K562 (cell line): ENCODE results near the gene PSMD8. TPM values are rescaled to one million over a fixed set of nuclear protein-coding genes. Genes with fewer than 3 reads are reported as not detected.
A peak's percentile ranks its signal among the peaks of the same experiment; 100 is the strongest.

Source experiments
- ATF7 ChIP-seq: fragments of 450-650 bp; IDR thresholded peaks from 2 replicates; pipeline ENCODE4 v1.7.1; 2014; ENCODE audit warnings: mild to moderate bottlenecking, moderate library complexity
- C11orf30 ChIP-seq: fragments of 450-650 bp; IDR thresholded peaks from 2 replicates; pipeline ENCODE4 v1.6.1; 2016; ENCODE audit warnings: low read depth, mild to moderate bottlenecking
- HIVEP1 ChIP-seq: fragments of 250-450 bp; sonication (Bioruptor Pico); IDR thresholded peaks from 2 replicates; pipeline ENCODE4 v1.4.0; 2020; ENCODE audit warnings: mild to moderate bottlenecking
- RBM25 ChIP-seq: fragments of 200-400 bp; formaldehyde crosslinking; IDR thresholded peaks from 2 replicates; pipeline ENCODE4 v1.6.1; 2018; ENCODE audit warnings: low read length, low read depth, moderate library complexity; ENCODE audit not compliant: severe bottlenecking
- TCFL5 ChIP-seq: fragments of 250-450 bp; sonication (Bioruptor Pico); conservative IDR thresholded peaks from 2 replicates; pipeline ENCODE4 v1.6.1; 2021; ENCODE audit warnings: mild to moderate bottlenecking, moderate library complexity, matching md5 sums
- ZNF12 ChIP-seq: sonication (generic); formaldehyde crosslinking; IDR thresholded peaks from 2 replicates; pipeline ENCODE4 v1.4.0; 2020; ENCODE audit warnings: mild to moderate bottlenecking, missing genetic modification reagents
- ZNF24 ChIP-seq: fragments of 450-650 bp; IDR thresholded peaks from 2 replicates; pipeline ENCODE4 v1.6.1; 2016
- ZNF717 ChIP-seq: fragments of 250-450 bp; sonication (Bioruptor Pico); IDR thresholded peaks from 2 replicates; pipeline ENCODE4 v1.5.0; 2021
- ZNF830 ChIP-seq: fragments of 250-450 bp; sonication (Bioruptor Pico); IDR thresholded peaks from 2 replicates; pipeline ENCODE4 v1.5.0; 2021; ENCODE audit warnings: mild to moderate bottlenecking
- polyA plus RNA-seq, 8 experiments: library from polyadenylated mRNA; depleted of rRNA in 4 of 8; stranded (reverse) in 5 of 8; unstranded in 3 of 8; fragments of >200 nt; fragmentation: Nextera tagmentation in 2 of 8; fragmentation: Illumina TruSeq in 1 of 8; extraction: Ambion mirVana in 2 of 8; extraction: Trizol in 1 of 8; gene quantifications; 2 replicates each; pipeline versions ENCODE4 v1.2.1 to v1.2.3, GENCODE V29; 2011 to 2014; ENCODE audit warnings: inconsistent platforms in 1 of 8, missing spikeins in 1 of 8
- total RNA-seq, 7 experiments: library from RNA; depleted of rRNA in 6 of 7; stranded (reverse); fragments of >200 nt in 6 of 7; fragmentation: Illumina TruSeq in 2 of 7; extraction: Trizol in 2 of 7; gene quantifications; 2 replicates each; pipeline versions ENCODE4 v1.2.1 to v1.2.3, GENCODE V29; 2011 to 2021; ENCODE audit warnings: low replicate concordance in 1 of 7
- TF ChIP-seq, protein P1 (sequence below): sonication (generic); formaldehyde crosslinking; IDR thresholded peaks from 2 replicates; pipeline ENCODE4 v1.8.1; 2022; ENCODE audit warnings: missing genetic modification reagents
- TF ChIP-seq, protein P2 (sequence below): fragments of 450-650 bp; IDR thresholded peaks from 2 replicates; pipeline ENCODE4 v1.6.1; 2018; ENCODE audit not compliant: partially characterized antibody
- TF ChIP-seq, protein P3 (sequence below): sonication (generic); formaldehyde crosslinking; IDR thresholded peaks from 2 replicates; pipeline ENCODE4 v1.9.0; 2022; ENCODE audit warnings: mild to moderate bottlenecking, missing genetic modification reagents
- TF ChIP-seq, protein P4 (sequence below): fragments of 200-800 bp; sonication (Bioruptor generic); IDR thresholded peaks from 2 replicates; pipeline ENCODE4 v1.6.1; 2016; ENCODE audit warnings: missing genetic modification characterization, missing compliant biosample characterization
- TF ChIP-seq, protein P5 (sequence below): fragments of 450-650 bp; IDR thresholded peaks from 2 replicates; pipeline ENCODE4 v1.6.1; 2016; ENCODE audit warnings: mild to moderate bottlenecking

Gene PSMD8
- total and polyA plus RNA-seq, 9 of the 15 experiments (the other 6 are each of a cell fraction or from before 2014, with no cell fraction given) = 130 to 583 (median 315) TPM

DNA sequence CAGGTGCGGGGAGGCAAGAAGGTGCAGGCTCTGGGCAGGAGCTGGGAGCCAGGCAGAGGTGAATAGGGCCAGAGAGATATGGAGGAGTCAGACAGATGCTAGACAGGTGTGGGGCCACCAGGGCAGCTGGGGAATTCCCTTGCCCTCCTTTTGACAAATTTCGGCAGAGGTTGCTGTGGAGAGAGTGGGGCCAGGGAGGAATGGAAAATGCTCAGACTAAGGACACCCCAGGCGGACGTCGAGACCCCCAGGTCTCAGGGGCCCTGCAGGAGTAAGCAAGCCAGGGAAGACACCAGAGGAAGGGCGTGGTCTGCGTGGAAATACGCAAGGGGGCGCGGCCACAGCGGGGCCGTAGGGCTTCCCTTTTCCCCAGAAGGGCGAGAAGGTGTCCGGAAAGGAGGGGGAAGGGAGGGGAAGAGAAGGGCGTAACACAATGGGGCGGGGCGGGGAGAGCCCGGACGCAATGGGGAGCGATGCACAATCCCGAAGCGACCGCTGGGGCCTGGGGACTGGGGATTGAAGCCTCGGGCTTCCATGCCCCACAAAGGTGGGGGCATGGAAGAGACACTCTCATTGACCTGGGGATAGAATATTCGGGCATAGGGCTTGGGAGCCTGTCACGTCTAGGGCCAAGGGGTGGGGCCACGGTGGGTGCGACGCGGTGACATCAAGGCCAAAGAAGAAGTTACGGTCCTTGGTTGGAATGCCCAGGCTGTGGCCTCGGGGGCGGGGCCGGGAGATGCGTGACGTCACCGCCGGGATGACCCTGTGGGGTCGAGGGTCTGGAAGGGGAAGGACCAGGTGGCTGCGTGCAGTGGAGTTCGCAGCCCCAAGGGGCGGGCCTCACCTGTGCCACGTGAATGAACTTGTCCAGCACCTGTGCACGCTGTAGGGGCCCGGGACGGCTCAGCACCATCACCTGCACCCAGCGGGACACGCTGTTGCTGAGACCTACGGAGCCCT lies 43.5 kb downstream of the PSMD8 start (continued):
- TF ChIP-seq TCFL5 = no peak
- TF ChIP-seq, protein P1, sequence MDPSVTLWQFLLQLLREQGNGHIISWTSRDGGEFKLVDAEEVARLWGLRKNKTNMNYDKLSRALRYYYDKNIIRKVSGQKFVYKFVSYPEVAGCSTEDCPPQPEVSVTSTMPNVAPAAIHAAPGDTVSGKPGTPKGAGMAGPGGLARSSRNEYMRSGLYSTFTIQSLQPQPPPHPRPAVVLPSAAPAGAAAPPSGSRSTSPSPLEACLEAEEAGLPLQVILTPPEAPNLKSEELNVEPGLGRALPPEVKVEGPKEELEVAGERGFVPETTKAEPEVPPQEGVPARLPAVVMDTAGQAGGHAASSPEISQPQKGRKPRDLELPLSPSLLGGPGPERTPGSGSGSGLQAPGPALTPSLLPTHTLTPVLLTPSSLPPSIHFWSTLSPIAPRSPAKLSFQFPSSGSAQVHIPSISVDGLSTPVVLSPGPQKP (CRISPR knock-in tag) = no peak
- TF ChIP-seq ATF7 = peak; percentile 95
- no peak for TF ChIP-seq ZNF24
- TF ChIP-seq, protein P2, sequence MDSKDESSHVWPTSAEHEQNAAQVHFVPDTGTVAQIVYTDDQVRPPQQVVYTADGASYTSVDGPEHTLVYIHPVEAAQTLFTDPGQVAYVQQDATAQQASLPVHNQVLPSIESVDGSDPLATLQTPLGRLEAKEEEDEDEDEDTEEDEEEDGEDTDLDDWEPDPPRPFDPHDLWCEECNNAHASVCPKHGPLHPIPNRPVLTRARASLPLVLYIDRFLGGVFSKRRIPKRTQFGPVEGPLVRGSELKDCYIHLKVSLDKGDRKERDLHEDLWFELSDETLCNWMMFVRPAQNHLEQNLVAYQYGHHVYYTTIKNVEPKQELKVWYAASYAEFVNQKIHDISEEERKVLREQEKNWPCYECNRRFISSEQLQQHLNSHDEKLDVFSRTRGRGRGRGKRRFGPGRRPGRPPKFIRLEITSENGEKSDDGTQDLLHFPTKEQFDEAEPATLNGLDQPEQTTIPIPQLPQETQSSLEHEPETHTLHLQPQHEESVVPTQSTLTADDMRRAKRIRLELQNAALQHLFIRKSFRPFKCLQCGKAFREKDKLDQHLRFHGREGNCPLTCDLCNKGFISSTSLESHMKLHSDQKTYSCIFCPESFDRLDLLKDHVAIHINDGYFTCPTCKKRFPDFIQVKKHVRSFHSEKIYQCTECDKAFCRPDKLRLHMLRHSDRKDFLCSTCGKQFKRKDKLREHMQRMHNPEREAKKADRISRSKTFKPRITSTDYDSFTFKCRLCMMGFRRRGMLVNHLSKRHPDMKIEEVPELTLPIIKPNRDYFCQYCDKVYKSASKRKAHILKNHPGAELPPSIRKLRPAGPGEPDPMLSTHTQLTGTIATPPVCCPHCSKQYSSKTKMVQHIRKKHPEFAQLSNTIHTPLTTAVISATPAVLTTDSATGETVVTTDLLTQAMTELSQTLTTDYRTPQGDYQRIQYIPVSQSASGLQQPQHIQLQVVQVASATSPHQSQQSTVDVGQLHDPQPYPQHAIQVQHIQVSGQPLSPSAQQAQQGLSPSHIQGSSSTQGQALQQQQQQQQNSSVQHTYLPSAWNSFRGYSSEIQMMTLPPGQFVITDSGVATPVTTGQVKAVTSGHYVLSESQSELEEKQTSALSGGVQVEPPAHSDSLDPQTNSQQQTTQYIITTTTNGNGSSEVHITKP = peak; percentile 20
- TF ChIP-seq, protein P3, sequence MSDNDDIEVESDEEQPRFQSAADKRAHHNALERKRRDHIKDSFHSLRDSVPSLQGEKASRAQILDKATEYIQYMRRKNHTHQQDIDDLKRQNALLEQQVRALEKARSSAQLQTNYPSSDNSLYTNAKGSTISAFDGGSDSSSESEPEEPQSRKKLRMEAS (CRISPR knock-in tag) = peak; percentile 33; the same call in 1 of the 2 replicates
- TF ChIP-seq ZNF830 (CRISPR knock-in tag) = no peak
- TF ChIP-seq, protein P4, sequence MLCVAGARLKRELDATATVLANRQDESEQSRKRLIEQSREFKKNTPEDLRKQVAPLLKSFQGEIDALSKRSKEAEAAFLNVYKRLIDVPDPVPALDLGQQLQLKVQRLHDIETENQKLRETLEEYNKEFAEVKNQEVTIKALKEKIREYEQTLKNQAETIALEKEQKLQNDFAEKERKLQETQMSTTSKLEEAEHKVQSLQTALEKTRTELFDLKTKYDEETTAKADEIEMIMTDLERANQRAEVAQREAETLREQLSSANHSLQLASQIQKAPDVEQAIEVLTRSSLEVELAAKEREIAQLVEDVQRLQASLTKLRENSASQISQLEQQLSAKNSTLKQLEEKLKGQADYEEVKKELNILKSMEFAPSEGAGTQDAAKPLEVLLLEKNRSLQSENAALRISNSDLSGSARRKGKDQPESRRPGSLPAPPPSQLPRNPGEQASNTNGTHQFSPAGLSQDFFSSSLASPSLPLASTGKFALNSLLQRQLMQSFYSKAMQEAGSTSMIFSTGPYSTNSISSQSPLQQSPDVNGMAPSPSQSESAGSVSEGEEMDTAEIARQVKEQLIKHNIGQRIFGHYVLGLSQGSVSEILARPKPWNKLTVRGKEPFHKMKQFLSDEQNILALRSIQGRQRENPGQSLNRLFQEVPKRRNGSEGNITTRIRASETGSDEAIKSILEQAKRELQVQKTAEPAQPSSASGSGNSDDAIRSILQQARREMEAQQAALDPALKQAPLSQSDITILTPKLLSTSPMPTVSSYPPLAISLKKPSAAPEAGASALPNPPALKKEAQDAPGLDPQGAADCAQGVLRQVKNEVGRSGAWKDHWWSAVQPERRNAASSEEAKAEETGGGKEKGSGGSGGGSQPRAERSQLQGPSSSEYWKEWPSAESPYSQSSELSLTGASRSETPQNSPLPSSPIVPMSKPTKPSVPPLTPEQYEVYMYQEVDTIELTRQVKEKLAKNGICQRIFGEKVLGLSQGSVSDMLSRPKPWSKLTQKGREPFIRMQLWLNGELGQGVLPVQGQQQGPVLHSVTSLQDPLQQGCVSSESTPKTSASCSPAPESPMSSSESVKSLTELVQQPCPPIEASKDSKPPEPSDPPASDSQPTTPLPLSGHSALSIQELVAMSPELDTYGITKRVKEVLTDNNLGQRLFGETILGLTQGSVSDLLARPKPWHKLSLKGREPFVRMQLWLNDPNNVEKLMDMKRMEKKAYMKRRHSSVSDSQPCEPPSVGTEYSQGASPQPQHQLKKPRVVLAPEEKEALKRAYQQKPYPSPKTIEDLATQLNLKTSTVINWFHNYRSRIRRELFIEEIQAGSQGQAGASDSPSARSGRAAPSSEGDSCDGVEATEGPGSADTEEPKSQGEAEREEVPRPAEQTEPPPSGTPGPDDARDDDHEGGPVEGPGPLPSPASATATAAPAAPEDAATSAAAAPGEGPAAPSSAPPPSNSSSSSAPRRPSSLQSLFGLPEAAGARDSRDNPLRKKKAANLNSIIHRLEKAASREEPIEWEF = no peak
- TF ChIP-seq ZNF12 = no peak
- no peak for TF ChIP-seq C11orf30
- TF ChIP-seq ZNF717 = no peak
- TF ChIP-seq HIVEP1 (CRISPR knock-in tag) = 0 out of 2 replicates have a peak, but pooled peaks have one; percentile 70
- TF ChIP-seq RBM25 = no peak
- TF ChIP-seq, protein P5, sequence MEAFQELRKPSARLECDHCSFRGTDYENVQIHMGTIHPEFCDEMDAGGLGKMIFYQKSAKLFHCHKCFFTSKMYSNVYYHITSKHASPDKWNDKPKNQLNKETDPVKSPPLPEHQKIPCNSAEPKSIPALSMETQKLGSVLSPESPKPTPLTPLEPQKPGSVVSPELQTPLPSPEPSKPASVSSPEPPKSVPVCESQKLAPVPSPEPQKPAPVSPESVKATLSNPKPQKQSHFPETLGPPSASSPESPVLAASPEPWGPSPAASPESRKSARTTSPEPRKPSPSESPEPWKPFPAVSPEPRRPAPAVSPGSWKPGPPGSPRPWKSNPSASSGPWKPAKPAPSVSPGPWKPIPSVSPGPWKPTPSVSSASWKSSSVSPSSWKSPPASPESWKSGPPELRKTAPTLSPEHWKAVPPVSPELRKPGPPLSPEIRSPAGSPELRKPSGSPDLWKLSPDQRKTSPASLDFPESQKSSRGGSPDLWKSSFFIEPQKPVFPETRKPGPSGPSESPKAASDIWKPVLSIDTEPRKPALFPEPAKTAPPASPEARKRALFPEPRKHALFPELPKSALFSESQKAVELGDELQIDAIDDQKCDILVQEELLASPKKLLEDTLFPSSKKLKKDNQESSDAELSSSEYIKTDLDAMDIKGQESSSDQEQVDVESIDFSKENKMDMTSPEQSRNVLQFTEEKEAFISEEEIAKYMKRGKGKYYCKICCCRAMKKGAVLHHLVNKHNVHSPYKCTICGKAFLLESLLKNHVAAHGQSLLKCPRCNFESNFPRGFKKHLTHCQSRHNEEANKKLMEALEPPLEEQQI = no peak
